ENCODE data around the gene MTFP1.

Gene MTFP1

GRCh38 chr22:30423959-30424533 is 1.5 kb upstream of the MTFP1 start:
- peaks cover 20% of the 10 kb centered on the region for H3K4me1 ChIP-seq (ENCODE audit: low read length)
- peaks cover 17% of the 10 kb centered on the region for H3K79me2 ChIP-seq (ENCODE audit: low read length)
- peak overlapping the region; percentile 92 for H2AFZ ChIP-seq (ENCODE audit: low read length)
- H3K36me3 ChIP-seq (replicated peaks; ENCODE audit: insufficient read depth, low read length) = no peaks in the 10 kb centered on the region
- peak overlapping the region; percentile 84 for H3K4me3 ChIP-seq (ENCODE audit: low read length)
- peak overlapping the region; percentile 89; the same call in 1 of the 2 replicates for H3K9ac ChIP-seq (ENCODE audit: low read length)
- peaks cover 19% of the 10 kb centered on the region for H3F3A ChIP-seq (ENCODE audit: insufficient read depth, low read length)
- peak; percentile 100 for DNase-seq
- H3K9me2 ChIP-seq (replicated peaks; ENCODE audit: insufficient read depth, low read length) = no peaks in the 10 kb centered on the region
- no peaks in the 10 kb centered on the region for H4K20me1 ChIP-seq (ENCODE audit: insufficient read depth, low read length)
- peak overlapping the region; percentile 95 for H3K4me2 ChIP-seq (ENCODE audit: low read depth, low read length)
- TF ChIP-seq EZH2 (optimal IDR thresholded peaks at IDR 0.05; ENCODE audit: low read depth, low read length) (no peak), CTCF (IDR thresholded peaks at IDR 0.05; ENCODE audit: low read length) (no peak), EZH2phosphoT487 (IDR thresholded peaks at IDR 0.05; ENCODE audit: low read length) (no peak)
- H3K27me3 ChIP-seq (replicated peaks; ENCODE audit: insufficient read depth, low read length) = no peaks in the 10 kb centered on the region
- H3K9me3 ChIP-seq (replicated peaks; ENCODE audit: insufficient read depth, low read length) = no peaks in the 10 kb centered on the region
- peak overlapping the region; percentile 67; the same call in 1 of the 2 replicates for H3K27ac ChIP-seq (ENCODE audit: low read length)

GRCh38 chr22:30424534-30425326 is 838 bp upstream of the MTFP1 start:
- H3K27me3 ChIP-seq (replicated peaks; ENCODE audit: insufficient read depth, low read length) = no peaks in the 10 kb centered on the region
- H3K9me3 ChIP-seq (replicated peaks; ENCODE audit: insufficient read depth, low read length) = no peaks in the 10 kb centered on the region
- H3K4me1 ChIP-seq (ENCODE audit: low read length) = peaks cover 20% of the 10 kb centered on the region
- peak overlapping the region; percentile 84 for H3K4me3 ChIP-seq (ENCODE audit: low read length)
- H3K36me3 ChIP-seq (replicated peaks; ENCODE audit: insufficient read depth, low read length) = no peaks in the 10 kb centered on the region
- H3K27ac ChIP-seq (ENCODE audit: low read length) = peak overlapping the region; percentile 67; the same call in 1 of the 2 replicates
- no peaks in the 10 kb centered on the region for H3K9me2 ChIP-seq (replicated peaks; ENCODE audit: insufficient read depth, low read length)
- no peaks in the 10 kb centered on the region for H4K20me1 ChIP-seq (ENCODE audit: insufficient read depth, low read length)
- peak overlapping the region; percentile 95 for H3K4me2 ChIP-seq (ENCODE audit: low read depth, low read length)
- peak; percentile 16 for TF ChIP-seq CTCF (IDR thresholded peaks at IDR 0.05; ENCODE audit: low read length)
- TF ChIP-seq EZH2phosphoT487 (IDR thresholded peaks at IDR 0.05; ENCODE audit: low read length) = no peak
- TF ChIP-seq EZH2 (optimal IDR thresholded peaks at IDR 0.05; ENCODE audit: low read depth, low read length) = no peak
- peak overlapping the region; percentile 92 for H2AFZ ChIP-seq (ENCODE audit: low read length)
- H3K79me2 ChIP-seq (ENCODE audit: low read length) = peaks cover 17% of the 10 kb centered on the region
- peaks cover 19% of the 10 kb centered on the region for H3F3A ChIP-seq (ENCODE audit: insufficient read depth, low read length)
- DNase-seq = peak; percentile 40
- H3K9ac ChIP-seq (ENCODE audit: low read length) = peak overlapping the region; percentile 81; the same call in 1 of the 2 replicates

GRCh38 chr22:30425327-30425615 is 297 bp upstream of the MTFP1 start:
- peaks cover 17% of the 10 kb centered on the region for H3K79me2 ChIP-seq (ENCODE audit: low read length)
- no peaks in the 10 kb centered on the region for H3K36me3 ChIP-seq (replicated peaks; ENCODE audit: insufficient read depth, low read length)
- H3K9me3 ChIP-seq (replicated peaks; ENCODE audit: insufficient read depth, low read length) = no peaks in the 10 kb centered on the region
- H3K27me3 ChIP-seq (replicated peaks; ENCODE audit: insufficient read depth, low read length) = no peaks in the 10 kb centered on the region
- no peak for TF ChIP-seq EZH2 (optimal IDR thresholded peaks at IDR 0.05; ENCODE audit: low read depth, low read length)
- TF ChIP-seq CTCF (IDR thresholded peaks at IDR 0.05; ENCODE audit: low read length) = no peak
- TF ChIP-seq EZH2phosphoT487 (IDR thresholded peaks at IDR 0.05; ENCODE audit: low read length) = no peak
- peak overlapping the region; percentile 81 for H3K9ac ChIP-seq (ENCODE audit: low read length)
- H3K9me2 ChIP-seq (replicated peaks; ENCODE audit: insufficient read depth, low read length) = no peaks in the 10 kb centered on the region
- H3K27ac ChIP-seq (ENCODE audit: low read length) = peak overlapping the region; percentile 58; the same call in 1 of the 2 replicates
- peaks cover 20% of the 10 kb centered on the region for H3K4me1 ChIP-seq (ENCODE audit: low read length)
- peak overlapping the region; percentile 84 for H3K4me3 ChIP-seq (ENCODE audit: low read length)
- DNase-seq = no peak
- H3K4me2 ChIP-seq (ENCODE audit: low read depth, low read length) = peak overlapping the region; percentile 95
- peaks cover 19% of the 10 kb centered on the region for H3F3A ChIP-seq (ENCODE audit: insufficient read depth, low read length)
- peak overlapping the region; percentile 88 for H2AFZ ChIP-seq (ENCODE audit: low read length)
- H4K20me1 ChIP-seq (ENCODE audit: insufficient read depth, low read length) = no peaks in the 10 kb centered on the region

Measured in MM.1S (cell line).